CD14-positive monocyte (primary cell): Measurements from ENCODE around the gene COL25A1. TPM values are rescaled to one million over a fixed set of nuclear protein-coding genes. Genes with fewer than 3 reads are reported as not detected.
A peak's percentile ranks its signal among the peaks of the same experiment; 100 is the strongest.

ENCODE experiments used
- DNase-seq, 3 donors: peaks; one replicate each; pipeline ENCODE4 v3.0.0-alpha.2; 2011 to 2022
- H2AFZ ChIP-seq: 2 replicates; pipeline ENCODE4 v1.6.0; 2012; ENCODE audit warnings: mild to moderate bottlenecking, low read depth, low read length, inconsistent platforms; ENCODE audit not compliant: insufficient read depth, poor library complexity, severe bottlenecking
- H3K27ac ChIP-seq, 2 donors: 1 replicate in 1 of 2; 2 replicates in 1 of 2; pipeline ENCODE4 v1.5.1; 2012 to 2013; ENCODE audit warnings: low read length in 2 of 2, control low read depth in 1 of 2, inconsistent platforms in 1 of 2, low read depth in 1 of 2, mild to moderate bottlenecking in 1 of 2
- H3K27me3 ChIP-seq, 2 donors: one replicate each; pipeline versions ENCODE4 v1.6.0 to v1.6.1; 2011 to 2013; ENCODE audit warnings: low read length in 2 of 2; ENCODE audit not compliant: control insufficient read depth in 2 of 2, insufficient read depth in 2 of 2
- H3K36me3 ChIP-seq, 2 donors: replicated peaks in 1 of 2; 1 replicate in 1 of 2; 2 replicates in 1 of 2; pipeline versions ENCODE4 v1.5.1 to v1.6.1; 2012 to 2013; ENCODE audit warnings: low read length in 2 of 2, control low read depth in 1 of 2, inconsistent platforms in 1 of 2, mild to moderate bottlenecking in 1 of 2; ENCODE audit not compliant: insufficient read depth in 2 of 2, control insufficient read depth in 1 of 2
- H3K4me1 ChIP-seq, 2 donors: 1 replicate in 1 of 2; 2 replicates in 1 of 2; pipeline versions ENCODE4 v1.5.1 to v1.6.1; 2012 to 2013; ENCODE audit warnings: low read length in 2 of 2, control low read depth in 1 of 2, inconsistent platforms in 1 of 2, mild to moderate bottlenecking in 1 of 2, moderate library complexity in 1 of 2; ENCODE audit not compliant: insufficient read depth in 2 of 2, control insufficient read depth in 1 of 2
- H3K4me2 ChIP-seq: replicated peaks from 2 replicates; pipeline ENCODE3; 2012; ENCODE audit warnings: low read length, moderate library complexity, mild to moderate bottlenecking; ENCODE audit not compliant: poor library complexity, severe bottlenecking; ENCODE audit errors: extremely low read depth
- H3K4me3 ChIP-seq, 3 experiments: fragments of 200-600 bp in 1 of 3; sonication (generic) in 1 of 3; replicated peaks in 1 of 3; 1 replicate in 2 of 3; 2 replicates in 1 of 3; pipeline ENCODE4 v1.5.1; 2011 to 2013; ENCODE audit warnings: low read length in 3 of 3, mild to moderate bottlenecking in 3 of 3, control low read depth in 2 of 3, low read depth in 2 of 3, inconsistent platforms in 1 of 3, moderate library complexity in 1 of 3
- H3K79me2 ChIP-seq: 2 replicates; pipeline ENCODE4 v1.6.0; 2012; ENCODE audit warnings: mild to moderate bottlenecking, control low read depth, inconsistent platforms, low read length, moderate library complexity; ENCODE audit not compliant: insufficient read depth
- H3K9ac ChIP-seq: 2 replicates; pipeline ENCODE4 v1.6.0; 2017; ENCODE audit warnings: low read length, mild to moderate bottlenecking; ENCODE audit not compliant: insufficient read depth, poor library complexity, severe bottlenecking
- H3K9me3 ChIP-seq, 2 donors: replicated peaks in 1 of 2; 1 replicate in 1 of 2; 2 replicates in 1 of 2; pipeline versions ENCODE4 v1.5.1 to v1.6.1; 2012 to 2013; ENCODE audit warnings: low read length in 2 of 2, control low read depth in 1 of 2; ENCODE audit not compliant: control insufficient read depth in 1 of 2, insufficient read depth in 1 of 2
- H4K20me1 ChIP-seq: 2 replicates; pipeline ENCODE4 v1.6.0; 2012; ENCODE audit warnings: mild to moderate bottlenecking, low read length, control low read depth, moderate library complexity; ENCODE audit not compliant: insufficient read depth
- H3K27ac Mint-ChIP-seq, 7 donors: one replicate each; pipeline ENCODE4 v1.8.0; 2020; ENCODE audit warnings: mild to moderate bottlenecking in 7 of 7, mixed read lengths in 7 of 7, moderate library complexity in 6 of 7, inconsistent platforms in 2 of 7
- H3K27me3 Mint-ChIP-seq, 3 donors: one replicate each; pipeline ENCODE4 v1.8.0; 2021 to 2022; ENCODE audit warnings: low read depth in 3 of 3, mild to moderate bottlenecking in 3 of 3, mixed read lengths in 3 of 3, moderate library complexity in 3 of 3, inconsistent platforms in 1 of 3
- H3K36me3 Mint-ChIP-seq, 2 donors: one replicate each; pipeline ENCODE4 v1.8.0; 2020; ENCODE audit warnings: mixed read lengths in 2 of 2, inconsistent platforms in 1 of 2, mild to moderate bottlenecking in 1 of 2
- H3K4me1 Mint-ChIP-seq: one replicate; pipeline ENCODE4 v1.8.0; 2020; ENCODE audit warnings: mild to moderate bottlenecking, mixed read lengths
- H3K4me3 Mint-ChIP-seq, 2 donors: one replicate each; pipeline ENCODE4 v1.8.0; 2020; ENCODE audit warnings: mild to moderate bottlenecking in 2 of 2, mixed read lengths in 2 of 2, moderate library complexity in 1 of 2
- H3K9me3 Mint-ChIP-seq, 7 donors: one replicate each; pipeline ENCODE4 v1.8.0; 2020 to 2022; ENCODE audit warnings: mixed read lengths in 7 of 7, mild to moderate bottlenecking in 6 of 7, moderate library complexity in 6 of 7, inconsistent platforms in 2 of 7
- CTCF ChIP-seq: fragments of 200-600 bp; IDR thresholded peaks from one replicate; pipeline ENCODE4 v1.8.0; 2022; ENCODE audit warnings: antibody characterized with exemption, mild to moderate bottlenecking
- WGBS: methylation state at CpG from one replicate; pipeline ENCODE4 v1.1.5; 2013; ENCODE audit warnings: missing lambda C conversion rate; ENCODE audit not compliant: insufficient coverage; 5-methylcytosine and 5-hydroxymethylcytosine counted together
- intact Hi-C, 2 donors: fragments of 100-400 bp; cut with micrococcal nuclease; formaldehyde crosslinking; loops; one replicate each; pipeline versions ENCODE4 v1.15.0 to v1.15.1; 2023
- polyA minus RNA-seq: library from RNA; depleted of rRNA, polyadenylated mRNA; stranded (reverse); fragments of >200 nt; gene quantifications from 2 replicates; pipeline ENCODE4 v1.2.3, GENCODE V29; 2012
- polyA plus RNA-seq, 3 donors: library from polyadenylated mRNA; depleted of rRNA in 1 of 3; unstranded in 2 of 3; stranded (reverse) in 1 of 3; fragments of 300-500 nt in 2 of 3; fragments of >200 nt in 1 of 3; fragmentation: Illumina TruSeq in 2 of 3; gene quantifications; 1 replicate in 2 of 3; 2 replicates in 1 of 3; pipeline ENCODE4 v1.2.3, GENCODE V29; 2012 to 2021
- total RNA-seq, 12 experiments: library from RNA in 1 of 12; stranded (reverse) in 1 of 12; fragments of 120-200 nt in 1 of 12; gene quantifications; one replicate each; pipeline ENCODE4 v1.2.4 and lab custom pipeline; 2013 to 2026; ENCODE audit warnings: mixed read lengths in 6 of 12, inconsistent platforms in 1 of 12

COL25A1 gene
- total RNA-seq (2013) = 0.02 TPM
- polyA plus RNA-seq = not detected
- polyA minus RNA-seq = not detected in 2 replicates
- 0 to 2.8 (median 0.12) reads per million in 11 experiments for total RNA-seq (lab: John Stamatoyannopoulos, UW)

- H3K4me1 Mint-ChIP-seq = peaks cover 17% of the 10 kb centered on the region
- H3K27ac Mint-ChIP-seq = no peak within 1 kb of the TSS
- TF ChIP-seq CTCF = no peak
- peaks cover 0 to 21% (median 10%) of the 10 kb centered on the region in 7 donors for H3K9me3 Mint-ChIP-seq
- peak within 1 kb of the TSS; percentile 55 to 92 for H3K4me3 Mint-ChIP-seq
- Histone ChIP-seq H3K79me2 (no peaks in the 10 kb centered on the region), H3K9ac (peak within 1 kb of the TSS; percentile 17), H3K4me2 (peak within 1 kb of the TSS; percentile 72), H3K4me1 (peaks cover 11 to 16% of the 10 kb centered on the region in 2 donors), H3K4me3 (peak within 1 kb of the TSS; percentile 3 to 62 (median 16)), H4K20me1 (no peaks in the 10 kb centered on the region), H2AFZ (peak within 1 kb of the TSS; percentile 66), H3K27ac (no peak within 1 kb of the TSS), H3K9me3 (peaks cover 3 to 29% of the 10 kb centered on the region in 2 donors), H3K36me3 (no peaks in the 10 kb centered on the region), H3K27me3 (peaks cover 77 to 85% of the 10 kb centered on the region in 2 donors)
- peaks cover 0 to 3% of the 10 kb centered on the region in 2 donors for H3K36me3 Mint-ChIP-seq
- peak in 1 of 3 donors; percentile 6 for DNase-seq
- H3K27me3 Mint-ChIP-seq = peaks cover 58 to 78% (median 63%) of the 10 kb centered on the region in 3 donors
- intact Hi-C loops = no loop called here
- WGBS = under 1% methylated on average over 49 of the region's 76 CpGs
These were observed at the start of gene COL25A1 for GRCh38 chr4:109302361-109303139. TSS of gene COL25A1 (minus strand) at chr4:109302658.

- Mint-ChIP-seq H3K27me3 (peaks cover 2 to 12% (median 7%) of the 10 kb centered on the region in 3 donors), H3K4me3 (no peak overlapping the region), H3K4me1 (no peaks in the 10 kb centered on the region), H3K9me3 (peaks cover 0 to 17% (median 10%) of the 10 kb centered on the region in 7 donors), H3K27ac (no peak overlapping the region), H3K36me3 (no peaks in the 10 kb centered on the region)
- Histone ChIP-seq H3K27me3 (peaks cover 0 to 2% of the 10 kb centered on the region in 2 donors), H3K27ac (no peak overlapping the region), H3K9ac (no peak overlapping the region), H2AFZ (no peak overlapping the region), H3K4me3 (no peak overlapping the region), H4K20me1 (no peaks in the 10 kb centered on the region), H3K9me3 (peaks cover 0 to 2% of the 10 kb centered on the region in 2 donors), H3K79me2 (no peaks in the 10 kb centered on the region), H3K36me3 (no peaks in the 10 kb centered on the region), H3K4me1 (no peaks in the 10 kb centered on the region), H3K4me2 (no peak overlapping the region)
- DNase-seq = no peak
- intact Hi-C loops = no loop called here
- no peak for TF ChIP-seq CTCF
- no CpG with 5 or more reads among the region's 1 CpG for WGBS
These were observed 47.7 kb upstream of the COL25A1 start for GRCh38 chr4:109350121-109350520.
